Ramos (cell line): ENCODE measurements around the gene NFIA.

Experiments
- in situ Hi-C: fragments of 300-500 bp; cut with MboI; formaldehyde crosslinking; loops from one replicate; pipeline ENCODE4 v1.14.3; 2022; ENCODE audit warnings: low sequenced_read_pairs; ENCODE audit not compliant: unreplicated experiment

Gene NFIA

DNA sequence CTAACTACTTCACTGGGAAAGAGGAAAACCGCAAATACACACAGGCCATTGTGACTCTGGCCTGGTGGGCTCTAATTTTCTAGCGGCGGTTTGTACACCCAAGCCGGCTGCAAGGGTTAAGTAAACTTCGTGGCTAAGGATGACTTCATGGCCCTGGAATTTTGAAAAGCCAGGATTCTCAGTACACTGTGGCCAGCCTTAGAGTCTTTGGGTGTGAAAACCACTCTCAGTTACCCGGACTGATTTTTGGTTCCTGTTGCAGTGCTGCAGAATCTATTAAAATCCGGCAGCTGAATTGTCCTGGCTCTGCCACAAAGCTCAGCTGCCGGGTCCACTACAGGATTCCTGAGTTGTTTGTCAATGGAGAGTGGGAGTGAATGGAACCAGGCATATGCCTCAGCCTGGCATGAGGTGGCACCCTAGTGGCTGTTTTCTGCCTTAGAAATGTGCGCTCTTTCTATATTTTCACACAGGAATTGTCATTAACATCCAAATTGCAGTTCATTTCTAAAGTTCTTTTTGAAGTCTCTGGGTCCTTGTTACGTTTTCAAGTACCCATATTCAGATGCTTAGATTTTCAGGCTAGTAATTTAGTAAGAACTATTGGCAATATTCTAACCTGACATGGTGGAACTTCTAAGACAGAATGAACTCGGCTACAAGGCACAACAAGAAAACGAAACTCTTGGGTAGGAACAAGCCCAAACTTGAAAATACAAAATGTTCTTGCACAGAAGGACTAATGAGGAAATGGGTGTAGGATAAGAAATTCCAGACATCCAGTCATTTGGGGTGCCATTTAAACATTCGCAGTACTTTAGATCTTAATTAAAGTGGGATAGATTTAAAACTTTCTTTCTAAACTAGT lies 255.9 kb downstream of the NFIA start:
- in situ Hi-C loops = no loop called here

DNA sequence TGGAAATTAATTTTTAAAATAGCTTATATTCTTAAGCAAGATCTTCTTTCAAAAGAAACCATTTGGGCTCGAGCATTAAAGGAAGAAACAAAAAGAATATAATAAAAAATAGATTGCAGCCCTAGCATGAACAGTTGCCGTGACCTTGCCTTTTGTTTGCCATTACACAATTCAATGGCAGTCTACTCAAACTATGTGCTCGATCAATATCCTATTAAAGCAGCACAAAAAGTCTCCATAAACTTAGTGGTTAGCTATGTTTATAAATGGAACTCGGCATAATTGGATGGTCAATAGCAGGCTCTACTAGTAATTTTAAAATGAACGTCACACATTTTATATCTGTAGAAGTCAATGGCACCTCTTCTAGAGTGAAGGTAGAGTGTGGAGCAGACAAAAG lies 256.5 kb downstream of the NFIA start:
- in situ Hi-C loops = no loop called here

DNA sequence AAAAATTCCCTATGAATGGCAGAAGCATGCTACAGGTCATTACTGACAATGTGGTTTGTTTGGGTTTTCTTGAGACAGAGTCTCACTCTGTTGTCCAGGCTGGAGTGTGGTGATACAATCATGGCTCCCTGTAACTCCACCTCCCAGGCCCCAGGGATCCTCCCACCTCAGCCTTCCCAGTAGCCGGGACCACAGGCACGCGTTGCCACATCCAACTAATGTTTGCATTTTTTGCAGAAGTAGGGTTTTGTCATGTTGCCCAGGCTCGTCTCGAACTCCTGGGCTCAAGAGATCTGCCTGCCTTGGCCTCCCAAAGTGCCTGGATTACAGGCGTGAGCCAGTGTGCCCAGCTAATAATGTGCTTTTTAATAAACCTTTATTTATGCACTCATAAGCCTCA lies 259.1 kb downstream of the NFIA start:
- in situ Hi-C loops = no loop called here

DNA sequence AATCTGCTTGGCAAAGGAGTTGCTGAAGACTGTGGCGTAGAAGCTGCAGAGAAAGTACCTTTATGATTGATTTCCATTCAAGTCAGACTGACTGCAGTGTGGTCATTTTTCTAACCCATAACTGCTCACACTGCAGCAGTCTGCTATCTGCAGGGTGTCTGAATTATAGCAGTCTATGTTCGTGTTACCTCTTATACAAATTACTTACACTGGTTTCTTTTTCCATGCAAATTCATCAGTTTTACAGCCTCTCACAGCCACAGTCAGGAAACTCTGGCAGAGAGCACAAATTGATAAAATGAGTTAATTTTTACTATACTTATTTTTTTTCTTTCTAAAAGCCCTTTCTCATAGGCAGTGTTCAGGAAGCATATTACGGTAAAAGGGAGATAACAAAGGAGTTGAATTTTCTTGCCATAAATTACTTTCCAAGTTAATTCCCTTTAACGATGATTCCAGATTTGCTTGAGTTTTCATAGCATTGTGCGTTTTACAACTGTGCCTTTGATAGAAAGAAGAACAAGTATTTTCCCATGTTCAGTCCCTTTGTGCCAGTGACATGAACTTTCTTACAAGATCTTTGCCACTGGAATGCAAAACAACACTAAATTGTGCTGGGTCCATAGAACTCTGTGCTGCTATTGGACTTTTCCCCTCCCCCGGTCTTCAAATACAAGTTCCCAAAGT lies 261.5 kb downstream of the NFIA start:
- in situ Hi-C loops = no loop called here

DNA sequence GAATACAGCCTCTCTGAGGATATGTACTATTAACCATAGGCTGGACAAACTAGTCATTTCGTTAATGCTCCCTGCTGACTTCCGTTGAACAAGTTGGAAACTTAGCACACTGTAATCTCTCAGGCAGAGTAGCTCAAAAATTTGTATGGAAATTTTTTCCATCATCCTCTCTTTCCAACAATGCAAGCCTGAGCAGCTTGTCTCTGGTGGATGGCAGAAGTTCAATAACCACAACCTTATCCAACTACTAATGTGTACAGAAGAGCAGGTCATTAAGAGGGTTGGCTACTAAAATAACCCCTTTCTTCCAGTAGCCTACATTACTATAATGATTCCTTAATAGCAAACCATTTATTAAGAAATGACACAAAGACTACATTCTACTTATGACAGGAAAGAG lies 262.3 kb downstream of the NFIA start:
- in situ Hi-C loops = no loop called here

DNA sequence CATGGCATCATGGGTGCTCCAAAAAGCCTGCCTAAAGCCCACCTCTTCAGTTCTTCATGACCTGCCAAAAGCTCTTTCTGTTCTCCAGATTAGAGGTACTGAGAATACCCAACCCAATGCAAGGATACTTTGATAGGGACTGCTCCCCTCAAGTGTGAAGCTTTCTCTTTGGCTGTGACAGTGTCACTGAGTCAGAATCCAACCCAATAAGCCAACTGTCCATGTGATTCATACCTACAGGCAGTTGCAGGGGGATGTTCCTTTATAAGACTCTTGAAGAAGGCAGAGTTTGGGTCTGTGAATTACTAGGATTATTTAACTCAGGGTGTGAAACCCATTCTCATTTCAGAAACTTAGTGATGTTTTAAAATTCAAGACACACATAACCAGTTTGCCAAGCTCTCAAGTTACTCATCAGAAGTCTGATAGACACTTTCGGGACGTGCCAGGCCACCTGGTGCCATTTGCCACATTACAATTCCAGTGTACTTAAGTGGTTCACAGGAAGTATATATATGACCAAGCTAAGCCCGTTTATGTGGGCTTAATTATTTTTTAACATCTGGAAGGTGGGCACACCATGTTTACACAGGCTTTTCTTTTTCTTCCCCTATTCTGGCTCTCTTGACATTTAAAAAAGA lies 265.8 kb downstream of the NFIA start:
- in situ Hi-C loops = no loop called here

DNA sequence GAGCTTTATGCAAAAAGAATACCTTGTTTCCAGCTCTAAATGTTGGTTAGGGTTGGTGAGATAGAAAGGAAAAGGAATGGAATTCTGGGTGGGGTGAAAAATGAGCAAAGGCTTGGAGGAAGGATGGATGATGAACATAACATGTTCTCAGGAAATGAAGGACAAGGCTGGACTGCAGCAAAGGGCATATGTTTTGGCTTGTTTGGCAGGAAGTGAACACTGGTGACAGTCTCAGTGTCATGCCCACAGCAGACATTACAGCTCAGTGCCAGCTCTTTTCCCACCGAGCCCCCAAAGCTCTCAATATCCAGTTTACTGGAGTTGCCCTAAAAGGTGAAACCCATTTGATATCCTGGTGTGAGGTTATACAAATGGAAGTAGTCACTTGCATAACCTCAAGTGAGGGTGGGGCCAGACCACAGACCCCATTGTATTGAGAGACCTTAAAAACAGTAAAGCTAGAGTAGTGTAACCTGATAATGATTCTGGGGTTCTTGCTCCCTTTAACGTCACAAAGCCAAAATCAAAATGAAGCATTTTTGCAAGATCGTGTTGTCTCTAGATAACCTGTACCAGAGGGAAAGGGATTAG lies 270.6 kb downstream of the NFIA start:
- in situ Hi-C loops = no loop called here

DNA sequence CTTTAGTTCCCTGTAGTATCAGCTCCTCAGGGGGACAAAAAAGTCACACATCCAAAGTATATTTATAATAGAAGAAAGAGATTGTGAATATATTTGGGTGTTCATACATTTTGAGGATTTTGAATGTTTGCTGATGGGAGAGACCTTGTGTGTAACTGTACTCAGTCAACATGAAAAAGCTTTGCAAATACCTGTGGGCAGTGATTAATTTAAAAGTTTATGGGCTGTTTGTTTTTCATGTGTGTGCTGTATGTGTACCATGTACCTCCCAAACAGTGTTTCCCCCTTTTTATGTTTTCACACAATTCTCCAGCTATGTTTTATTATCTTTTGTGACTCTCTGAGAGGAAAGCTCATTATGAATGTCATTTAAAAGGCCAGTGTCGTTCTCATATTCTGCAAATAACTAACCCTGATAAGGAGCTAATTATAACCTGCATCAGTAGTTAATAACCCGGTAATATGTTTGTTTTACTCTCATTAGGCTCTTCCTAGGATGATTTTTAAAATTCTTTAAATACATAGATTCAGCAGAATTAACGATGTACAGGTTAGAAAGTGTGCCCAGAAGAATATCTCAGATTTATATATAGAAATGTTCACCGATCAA lies 271.5 kb downstream of the NFIA start:
- in situ Hi-C loops = no loop called here

DNA sequence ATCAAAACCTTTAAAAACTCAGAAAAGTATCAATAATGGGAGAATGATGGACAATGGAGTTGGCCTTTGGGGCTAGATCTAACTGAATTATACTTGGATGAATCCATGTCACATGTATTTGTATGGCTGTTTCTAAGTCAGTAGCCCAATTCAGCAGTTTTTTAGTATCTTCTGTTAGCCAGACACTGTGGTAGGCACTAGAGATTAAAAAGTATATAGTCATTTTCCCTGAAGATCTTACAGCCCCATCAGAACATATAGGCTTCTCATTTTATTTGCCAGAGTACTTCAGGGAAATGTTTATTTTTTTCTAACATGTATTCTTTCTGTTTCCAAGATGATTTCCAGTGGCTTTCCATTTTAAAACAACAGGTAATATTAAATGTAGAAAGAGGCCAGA lies 273.7 kb downstream of the NFIA start:
- in situ Hi-C loops = no loop called here

DNA sequence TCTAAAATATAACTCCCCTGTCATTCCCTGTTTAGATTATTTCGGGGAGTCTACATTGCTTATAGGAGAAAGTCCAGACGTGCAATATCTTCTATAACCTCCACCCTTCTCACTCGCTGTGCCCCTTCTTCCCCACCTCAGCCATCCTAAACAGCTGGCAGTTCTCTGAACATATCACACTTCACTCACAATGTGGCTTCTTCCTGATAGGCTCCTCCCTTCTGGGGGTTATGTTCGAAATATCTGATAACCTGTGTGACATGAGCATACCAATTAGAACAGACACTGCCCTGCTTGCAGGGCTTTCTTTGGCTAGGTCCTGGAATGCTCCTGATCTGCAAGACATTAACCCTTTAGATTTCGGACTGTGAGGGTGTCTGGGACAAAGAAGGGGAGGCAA lies 274.6 kb downstream of the NFIA start:
- in situ Hi-C loops = no loop called here

DNA sequence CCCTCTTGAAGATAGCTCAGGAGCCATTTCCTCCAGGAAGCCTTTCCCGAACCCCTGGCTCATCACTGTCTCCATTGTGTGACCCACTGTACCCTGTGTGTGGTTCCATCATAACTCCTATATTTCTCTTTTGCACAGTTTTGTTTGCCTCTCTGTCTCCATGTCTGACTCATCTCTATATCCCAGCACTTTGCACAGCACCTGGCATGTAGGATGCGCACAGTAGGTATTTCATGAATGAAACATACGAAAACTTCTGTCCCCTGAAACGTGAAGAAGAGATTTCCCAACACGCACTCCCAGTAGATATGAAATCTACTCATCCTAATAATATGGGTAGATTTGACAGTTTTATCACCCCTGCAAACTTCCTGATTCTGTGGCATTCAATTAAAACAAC lies 275.2 kb downstream of the NFIA start:
- in situ Hi-C loops = no loop called here

DNA sequence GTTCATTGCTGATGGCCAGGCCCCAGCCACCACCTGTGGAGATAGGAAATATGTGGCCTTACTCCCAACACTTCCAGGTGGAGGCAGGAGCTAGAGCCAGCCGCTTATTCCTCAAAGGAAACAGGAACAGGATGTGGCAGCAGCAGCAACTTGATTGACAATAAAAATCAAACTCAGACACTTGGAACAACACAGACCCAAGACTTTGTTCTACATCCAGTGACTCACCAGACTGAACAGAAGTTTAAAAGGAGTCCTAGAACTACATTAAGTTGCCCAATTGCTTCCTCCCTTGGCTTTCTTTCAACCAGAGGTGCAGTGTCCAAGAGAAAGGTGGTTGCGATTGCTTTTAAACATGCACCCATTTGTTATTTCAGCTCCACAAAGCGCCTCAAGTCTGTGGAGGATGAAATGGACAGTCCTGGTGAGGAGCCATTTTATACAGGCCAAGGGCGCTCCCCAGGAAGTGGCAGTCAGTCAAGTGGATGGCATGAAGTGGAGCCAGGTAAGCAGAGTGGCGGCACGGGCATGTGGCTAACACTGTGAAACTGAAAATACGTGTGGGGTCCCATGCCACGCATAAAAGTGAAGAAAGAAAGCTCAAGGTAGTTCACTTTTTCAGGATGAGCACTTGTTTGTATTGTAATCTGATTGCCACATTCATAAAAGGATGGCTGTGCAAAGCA lies 276.6 kb downstream of the NFIA start:
- in situ Hi-C loops = no loop called here

DNA sequence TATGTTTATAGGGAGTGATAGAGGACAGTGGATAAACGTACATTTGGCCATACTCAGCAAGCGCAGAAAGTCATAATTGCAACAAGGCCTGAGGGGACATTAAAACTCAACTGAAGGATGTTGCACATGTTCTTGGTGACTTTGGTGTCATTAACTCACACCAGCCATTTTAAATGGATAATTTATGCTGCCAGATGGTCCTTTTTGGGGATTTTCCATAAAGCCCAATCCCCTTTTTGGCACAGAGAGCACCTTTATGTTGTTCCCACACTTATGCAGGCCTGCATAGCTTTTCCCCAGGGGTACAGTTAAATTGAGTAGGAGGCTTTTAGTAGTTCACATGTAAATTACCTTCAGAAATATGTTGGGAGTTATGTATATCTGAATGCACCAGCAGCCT lies 279.6 kb downstream of the NFIA start:
- in situ Hi-C loops = no loop called here

DNA sequence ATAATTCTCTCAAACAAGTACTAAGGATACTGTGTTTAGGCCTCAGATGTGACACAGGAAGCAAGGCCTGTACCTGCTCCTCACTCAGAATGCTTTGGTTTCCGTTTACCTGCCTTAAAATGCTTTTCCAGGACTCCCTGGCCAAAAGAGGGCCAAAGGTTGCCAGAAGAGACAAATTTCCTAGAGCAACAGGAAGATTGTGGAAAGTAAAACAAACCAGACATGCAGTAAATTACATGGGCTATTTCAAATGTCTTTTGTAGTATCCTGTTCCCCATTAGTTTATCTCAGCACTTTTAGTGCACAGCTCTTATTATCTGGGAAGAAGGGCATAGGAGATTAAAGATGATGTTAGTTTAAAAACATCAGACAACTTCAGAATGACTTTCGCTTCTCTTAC lies 280.0 kb downstream of the NFIA start:
- in situ Hi-C loops = no loop called here

DNA sequence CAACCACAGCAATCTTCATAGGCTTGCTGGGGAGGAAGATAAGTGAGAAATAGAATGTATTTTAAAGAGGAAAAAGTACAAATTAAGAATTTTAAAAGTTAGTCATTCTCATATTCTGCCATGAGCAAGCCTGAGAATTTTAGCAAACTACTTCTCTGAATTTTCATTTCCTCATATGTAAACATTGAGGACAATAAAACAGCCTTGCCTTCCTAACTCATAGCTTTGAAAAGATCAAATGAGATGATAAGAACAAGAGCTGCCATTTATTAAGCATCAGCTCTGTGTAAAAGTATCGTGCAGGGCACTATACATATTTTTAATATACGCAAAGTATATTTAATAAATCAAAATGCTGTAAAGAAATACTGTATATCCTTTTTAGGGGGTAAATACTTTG lies 286.0 kb downstream of the NFIA start:
- in situ Hi-C loops = no loop called here

DNA sequence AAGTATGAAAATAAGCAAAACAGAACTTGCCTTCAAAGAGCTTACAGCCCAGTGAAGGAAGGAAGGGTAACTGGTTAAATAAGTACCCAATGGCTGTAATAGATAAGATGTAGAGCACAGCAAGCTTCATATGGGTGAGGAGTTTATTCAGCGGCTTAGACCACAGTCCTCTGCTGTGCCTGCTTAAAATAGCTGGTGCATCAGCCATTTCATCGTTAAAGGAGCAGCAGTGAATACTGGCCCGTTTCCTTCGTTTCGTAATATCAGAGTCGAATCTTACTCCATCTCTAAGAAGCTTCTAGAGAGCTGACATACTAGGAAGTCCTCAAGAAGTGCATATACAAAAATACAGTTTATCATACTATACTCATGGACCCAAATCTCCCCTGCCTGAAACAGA lies 286.5 kb downstream of the NFIA start:
- in situ Hi-C loops = no loop called here

DNA sequence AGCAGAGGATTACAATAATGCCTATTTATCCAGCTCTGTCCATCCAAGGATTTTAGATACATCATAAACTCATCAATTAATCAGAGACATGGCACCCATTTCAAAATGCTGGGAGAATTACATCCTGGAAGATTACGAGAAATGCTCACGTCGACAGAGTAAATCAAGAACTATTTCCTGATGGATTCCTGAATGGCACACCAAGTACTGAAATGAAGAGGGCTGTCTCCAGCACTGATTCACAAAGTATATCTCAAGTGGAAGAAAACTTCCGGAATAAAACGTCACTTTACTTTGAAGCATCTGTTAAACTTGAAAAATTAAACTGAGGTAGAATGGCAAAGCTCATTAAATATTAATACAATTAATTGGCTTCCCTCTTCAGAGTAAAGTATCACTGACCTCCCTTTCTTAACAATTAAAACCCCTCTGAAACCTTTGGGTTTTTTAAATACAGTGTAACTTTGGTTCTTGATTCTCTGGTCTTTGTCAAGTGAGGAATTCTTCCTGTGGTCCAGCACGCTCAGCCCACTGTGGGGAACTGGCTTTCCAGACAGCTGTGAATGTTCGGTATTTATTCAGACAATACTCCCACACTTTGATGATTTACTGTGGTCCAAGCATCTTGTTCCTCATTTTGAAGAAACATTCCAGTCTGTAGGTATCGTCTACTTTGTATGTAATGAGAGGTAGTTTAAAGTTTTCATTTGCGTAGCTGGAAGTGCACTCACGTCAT lies 288.0 kb downstream of the NFIA start:
- in situ Hi-C loops = no loop called here

DNA sequence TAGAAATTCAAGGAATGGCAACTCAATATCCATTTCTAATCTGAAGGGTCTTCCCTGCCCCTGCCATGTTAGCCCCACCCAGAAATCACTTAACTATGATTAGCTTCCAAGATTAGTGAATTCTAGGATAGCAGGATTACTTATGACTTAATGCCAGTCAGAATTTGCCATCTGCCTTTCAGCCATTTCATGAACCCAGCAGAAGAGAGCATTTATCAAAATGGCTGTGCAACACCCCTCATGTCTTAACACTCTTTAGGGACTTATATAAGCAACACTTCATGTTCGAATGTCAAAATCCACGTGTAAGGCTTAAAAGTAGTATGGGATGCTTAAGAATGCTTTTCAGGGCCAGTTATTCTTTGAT lies 288.5 kb downstream of the NFIA start:
- in situ Hi-C loops = no loop called here

DNA sequence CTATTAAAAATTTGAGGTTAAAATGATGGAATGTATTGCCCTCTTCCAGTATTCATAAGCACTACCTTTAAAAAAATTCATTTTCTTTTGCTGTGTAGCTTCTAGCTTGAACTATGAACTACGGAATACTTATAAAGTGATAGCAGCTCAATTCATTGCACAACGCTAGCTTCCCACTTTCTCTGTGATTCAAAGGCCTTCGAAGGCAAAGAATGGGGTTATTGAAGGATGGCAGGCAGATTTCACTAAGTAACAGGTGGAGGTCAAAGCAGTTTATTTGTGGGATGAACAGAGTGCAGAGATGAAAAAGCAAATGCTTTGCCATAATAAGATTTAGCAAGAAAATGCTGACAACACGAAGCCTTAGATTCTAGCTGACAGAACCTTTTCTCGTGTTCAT lies 290.6 kb downstream of the NFIA start:
- in situ Hi-C loops = no loop called here
